Ovary (tissue), 3 donors: Measurements from ENCODE around the gene SPRYD4.

Experiments
- EP300 ChIP-seq: sonication (generic); formaldehyde crosslinking; IDR thresholded peaks from one replicate; pipeline ENCODE4 v1.6.1; 2017; ENCODE audit warnings: antibody characterized with exemption
- POLR2A ChIP-seq: fragments of 450-650 bp; IDR thresholded peaks from one replicate; pipeline ENCODE4 v1.6.1; 2017; ENCODE audit warnings: antibody characterized with exemption, mild to moderate bottlenecking, moderate library complexity
- TF ChIP-seq, protein P1 (sequence below), 3 donors: fragments of 450-650 bp in 2 of 3; fragments of 200-600 bp in 1 of 3; IDR thresholded peaks; one replicate each; pipeline versions ENCODE4 v1.5.1 to v1.8.0; 2016 to 2022; ENCODE audit warnings: antibody characterized with exemption in 3 of 3, mild to moderate bottlenecking in 1 of 3
- donor health status: DM: no; HTN: no; CAD: no.

- TF ChIP-seq POLR2A (no peak), EP300 (no peak)
- TF ChIP-seq, protein P1, sequence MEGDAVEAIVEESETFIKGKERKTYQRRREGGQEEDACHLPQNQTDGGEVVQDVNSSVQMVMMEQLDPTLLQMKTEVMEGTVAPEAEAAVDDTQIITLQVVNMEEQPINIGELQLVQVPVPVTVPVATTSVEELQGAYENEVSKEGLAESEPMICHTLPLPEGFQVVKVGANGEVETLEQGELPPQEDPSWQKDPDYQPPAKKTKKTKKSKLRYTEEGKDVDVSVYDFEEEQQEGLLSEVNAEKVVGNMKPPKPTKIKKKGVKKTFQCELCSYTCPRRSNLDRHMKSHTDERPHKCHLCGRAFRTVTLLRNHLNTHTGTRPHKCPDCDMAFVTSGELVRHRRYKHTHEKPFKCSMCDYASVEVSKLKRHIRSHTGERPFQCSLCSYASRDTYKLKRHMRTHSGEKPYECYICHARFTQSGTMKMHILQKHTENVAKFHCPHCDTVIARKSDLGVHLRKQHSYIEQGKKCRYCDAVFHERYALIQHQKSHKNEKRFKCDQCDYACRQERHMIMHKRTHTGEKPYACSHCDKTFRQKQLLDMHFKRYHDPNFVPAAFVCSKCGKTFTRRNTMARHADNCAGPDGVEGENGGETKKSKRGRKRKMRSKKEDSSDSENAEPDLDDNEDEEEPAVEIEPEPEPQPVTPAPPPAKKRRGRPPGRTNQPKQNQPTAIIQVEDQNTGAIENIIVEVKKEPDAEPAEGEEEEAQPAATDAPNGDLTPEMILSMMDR (IDR thresholded peaks at IDR 0.05), result no peak
Observed at GRCh38 chr12:56486694-56487093, 18.3 kb downstream of the SPRYD4 start.
